Hair follicle dermal papilla cell (primary cell): Measurements from ENCODE around the gene ZNF547. TPM values are rescaled to one million over a fixed set of nuclear protein-coding genes. Genes with fewer than 3 reads are reported as not detected.

Experiments
- total RNA-seq: library from RNA; depleted of rRNA; stranded (reverse); fragments of >200 nt; gene quantifications from 2 replicates; pipeline ENCODE4 v1.2.3, GENCODE V29; 2012

Gene ZNF547
- 2.9 and 3.9 TPM in 2 replicates for total RNA-seq

GRCh38 chr19:57362997-57363687 is at the start of gene ZNF547, which contains the start of gene TRAPPC2B:
ZNF547 (plus strand) TSS chr19:57363551; CDS start chr19:57368556, 5,005 bp downstream.
TRAPPC2B (plus strand) TSS chr19:57363551; CDS start chr19:57364834, 1,283 bp downstream.

DNA sequence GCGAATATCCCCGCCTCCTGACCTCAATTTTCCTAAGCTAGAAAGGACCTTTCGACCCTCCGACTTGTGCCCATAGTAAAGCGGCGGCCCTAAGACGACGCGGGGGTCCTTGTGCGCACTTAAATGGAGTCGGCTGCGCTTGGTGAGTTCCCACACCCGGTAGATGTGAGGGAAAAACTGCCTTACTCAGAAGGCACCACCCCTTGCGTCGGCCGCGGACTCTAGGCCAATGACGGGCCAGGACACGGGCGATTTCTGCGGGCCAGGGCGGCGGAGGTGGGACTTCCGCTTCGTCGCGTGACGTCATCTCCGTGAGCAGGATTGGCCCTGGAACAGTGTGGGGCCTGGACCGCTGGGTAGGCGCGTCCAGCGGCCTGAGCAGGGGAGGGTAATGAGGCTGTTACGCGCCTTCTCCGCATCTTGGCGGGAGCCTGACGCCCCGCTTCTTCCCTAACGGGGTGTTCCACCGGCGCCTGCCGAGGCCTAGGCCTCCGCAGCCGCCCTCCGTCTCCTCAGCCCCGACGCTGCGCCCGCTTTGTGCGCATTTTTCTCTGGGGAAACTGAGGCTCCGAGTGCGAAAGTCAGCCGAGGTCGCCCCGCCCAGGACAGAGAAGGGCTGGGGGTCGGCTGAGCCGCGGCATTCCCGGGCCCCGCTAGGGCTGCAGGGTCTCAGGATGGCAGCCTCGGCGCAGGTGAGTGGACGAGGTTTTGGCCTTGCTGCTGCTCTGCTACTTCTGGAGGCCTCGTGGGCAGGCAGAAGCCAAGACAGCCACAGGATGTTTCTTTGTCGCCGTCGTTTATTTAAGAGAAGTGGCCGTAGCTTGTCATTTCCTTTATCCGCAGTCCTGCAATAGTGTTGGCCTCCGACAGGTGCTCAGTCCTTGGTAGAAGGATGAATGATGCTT is 42.9 kb upstream of the ZNF547 start, which contains the start of gene ZNF543:
TSS of gene ZNF543 (plus strand) at position 293 of the 905 bp plus-strand sequence. CDS start at position 675, 382 bp downstream.

DNA sequence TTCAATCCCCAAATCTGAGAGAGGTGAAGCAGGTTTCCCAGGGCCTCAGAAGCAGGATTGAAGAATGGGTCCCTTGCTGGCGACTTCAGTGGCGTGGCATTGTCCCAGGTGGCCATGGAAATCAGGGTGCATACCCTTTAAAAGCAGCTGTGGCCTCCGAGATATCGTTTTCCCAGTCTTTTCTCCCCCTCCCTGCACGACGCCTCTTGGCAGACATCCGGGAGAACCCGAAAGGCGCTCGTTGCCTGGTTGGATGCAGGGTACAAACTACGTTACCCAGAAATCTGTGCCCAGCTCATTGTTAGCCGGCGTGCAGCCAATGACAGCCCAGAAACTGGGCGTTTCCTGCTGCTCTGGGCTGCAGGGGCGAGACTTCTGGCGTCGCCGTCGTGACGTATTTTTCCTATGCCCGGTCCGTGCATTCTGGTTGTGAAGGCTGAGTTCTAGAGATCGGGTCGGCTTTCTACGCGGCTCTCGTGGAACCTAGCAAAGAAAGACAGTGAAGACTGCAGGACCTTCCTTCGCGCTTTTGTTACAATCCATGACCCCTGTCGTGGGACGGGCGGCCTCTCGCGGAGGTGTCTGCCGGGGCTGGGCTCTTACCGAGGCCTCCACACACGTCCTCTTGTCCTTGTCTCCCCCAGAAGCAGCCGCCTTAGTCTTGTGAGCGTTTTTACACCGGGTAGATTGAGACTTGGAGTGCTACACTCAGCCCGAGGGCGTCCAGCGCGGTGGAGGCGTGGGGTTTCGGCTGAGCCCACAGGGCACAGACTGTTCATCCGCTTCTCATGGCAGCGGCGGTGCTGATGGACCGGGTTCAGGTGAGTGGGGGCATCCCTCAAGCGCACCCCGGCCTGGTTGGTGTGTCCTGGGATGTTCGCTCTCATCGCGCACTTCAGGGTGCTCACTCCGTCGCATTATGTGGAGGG is 12.2 kb upstream of the ZNF547 start, which contains the start of gene ZNF304:
TSS of gene ZNF304 (plus strand) at position 395 of the 929 bp plus-strand sequence. CDS start at position 789, 394 bp downstream.

GRCh38 chr19:57389730-57390598 is 26.6 kb downstream of the ZNF547 start, which contains the start of gene ZNF548:
ZNF548 (plus strand) TSS chr19:57389854; CDS start chr19:57390100, 246 bp downstream.

DNA sequence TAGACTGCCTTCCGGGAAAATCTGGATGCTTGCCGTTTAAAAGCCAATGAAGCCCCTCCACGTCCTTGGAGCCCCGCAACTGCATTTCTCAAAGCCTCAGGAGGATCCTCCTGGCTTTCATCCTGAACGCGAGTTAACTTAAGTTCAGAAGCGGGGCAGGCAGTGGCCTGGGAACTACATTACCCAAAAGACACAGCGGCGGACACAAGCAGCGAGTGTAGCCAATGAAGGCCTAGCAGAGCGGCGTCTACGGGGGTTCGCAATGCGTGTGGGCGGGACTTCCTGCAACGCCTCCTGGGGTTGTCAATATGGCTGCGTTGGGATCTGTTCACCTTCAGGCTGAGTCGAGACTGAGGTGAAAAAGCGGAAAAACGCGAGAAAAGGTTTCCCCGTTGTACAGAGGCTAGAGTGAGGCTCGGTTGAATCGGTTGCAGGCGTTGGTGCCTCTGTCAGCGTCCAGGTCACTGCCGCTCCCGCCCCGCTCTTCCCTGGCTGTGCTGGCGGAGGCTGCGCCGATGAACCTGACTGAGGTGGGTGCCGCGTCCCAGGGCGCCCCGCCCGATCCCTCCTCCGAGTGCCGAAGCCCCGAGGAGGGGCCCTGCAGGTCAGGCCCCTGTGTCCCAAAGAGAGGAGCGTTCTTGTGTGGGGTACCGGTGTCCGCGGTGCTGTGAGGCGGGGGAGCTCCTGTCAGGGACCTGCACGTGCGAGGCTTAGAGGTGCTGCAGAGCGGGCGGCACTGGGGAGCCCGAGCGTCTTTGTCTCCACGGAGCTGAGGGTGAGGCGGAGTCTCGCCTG is 47.7 kb downstream of the ZNF547 start, which contains the start of gene ZNF17:
TSS of gene ZNF17 (plus strand) at position 285 of the 795 bp plus-strand sequence. CDS start 2,455 bp downstream, outside the sequence.

Other genes with a start within 250 kb of the ZNF547 start
- gene USP29, start 243.6 kb upstream of the ZNF547 start, total RNA-seq: not detected in 2 replicates
- not detected in 2 replicates for gene ZIM3, start 218.3 kb upstream of the ZNF547 start, total RNA-seq
- not detected in 2 replicates for gene DUXA, start 196.1 kb upstream of the ZNF547 start, total RNA-seq
- 49.2 and 53.6 TPM in 2 replicates for gene ZNF264, start 172.1 kb upstream of the ZNF547 start, total RNA-seq
- 0.81 and 0.97 TPM in 2 replicates for gene AURKC, start 132.5 kb upstream of the ZNF547 start, total RNA-seq
- 36.9 and 48.0 TPM in 2 replicates for gene ZNF805, start 122.9 kb upstream of the ZNF547 start, total RNA-seq
- gene ZNF460, start 83.1 kb upstream of the ZNF547 start, total RNA-seq: 98.8 and 131 TPM in 2 replicates
- 10.9 and 13.8 TPM in 2 replicates for gene ZNF543, start 43.1 kb upstream of the ZNF547 start, total RNA-seq
- 13.5 and 14.8 TPM in 2 replicates for gene ZNF304, start 12.3 kb upstream of the ZNF547 start, total RNA-seq
- 7.5 and 10.9 TPM in 2 replicates for gene TRAPPC2B, start within 50 bp of the ZNF547 start, total RNA-seq
- gene ZNF548, start 26.3 kb downstream of the ZNF547 start, total RNA-seq: 25.4 and 30.2 TPM in 2 replicates
- 14.7 and 14.8 TPM in 2 replicates for gene ZNF17, start 47.6 kb downstream of the ZNF547 start, total RNA-seq
- 7.6 and 9.8 TPM in 2 replicates for gene ZNF749, start 71.8 kb downstream of the ZNF547 start, total RNA-seq
- 0.49 and 0.81 TPM in 2 replicates for gene VN1R1, start 93.6 kb downstream of the ZNF547 start, total RNA-seq
- 21.7 and 23.2 TPM in 2 replicates for gene ZNF772, start 114.0 kb downstream of the ZNF547 start, total RNA-seq
- gene ZNF419, start 124.2 kb downstream of the ZNF547 start, total RNA-seq: 12.0 and 13.1 TPM in 2 replicates
- 24.3 and 31.8 TPM in 2 replicates for gene ZNF773, start 136.4 kb downstream of the ZNF547 start, total RNA-seq
- 7.0 and 8.8 TPM in 2 replicates for gene ZNF549, start 163.8 kb downstream of the ZNF547 start, total RNA-seq
- 7.3 and 9.4 TPM in 2 replicates for gene ZNF550, start 196.3 kb downstream of the ZNF547 start, total RNA-seq
- 11.2 and 11.3 TPM in 2 replicates for gene ZNF416, start 215.4 kb downstream of the ZNF547 start, total RNA-seq
- gene ZIK1, start 220.6 kb downstream of the ZNF547 start, total RNA-seq: 11.5 and 13.8 TPM in 2 replicates
- 3.8 and 5.0 TPM in 2 replicates for gene ZNF530, start 236.3 kb downstream of the ZNF547 start, total RNA-seq